ENCODE measurements around the gene CSF3R.

DNA sequence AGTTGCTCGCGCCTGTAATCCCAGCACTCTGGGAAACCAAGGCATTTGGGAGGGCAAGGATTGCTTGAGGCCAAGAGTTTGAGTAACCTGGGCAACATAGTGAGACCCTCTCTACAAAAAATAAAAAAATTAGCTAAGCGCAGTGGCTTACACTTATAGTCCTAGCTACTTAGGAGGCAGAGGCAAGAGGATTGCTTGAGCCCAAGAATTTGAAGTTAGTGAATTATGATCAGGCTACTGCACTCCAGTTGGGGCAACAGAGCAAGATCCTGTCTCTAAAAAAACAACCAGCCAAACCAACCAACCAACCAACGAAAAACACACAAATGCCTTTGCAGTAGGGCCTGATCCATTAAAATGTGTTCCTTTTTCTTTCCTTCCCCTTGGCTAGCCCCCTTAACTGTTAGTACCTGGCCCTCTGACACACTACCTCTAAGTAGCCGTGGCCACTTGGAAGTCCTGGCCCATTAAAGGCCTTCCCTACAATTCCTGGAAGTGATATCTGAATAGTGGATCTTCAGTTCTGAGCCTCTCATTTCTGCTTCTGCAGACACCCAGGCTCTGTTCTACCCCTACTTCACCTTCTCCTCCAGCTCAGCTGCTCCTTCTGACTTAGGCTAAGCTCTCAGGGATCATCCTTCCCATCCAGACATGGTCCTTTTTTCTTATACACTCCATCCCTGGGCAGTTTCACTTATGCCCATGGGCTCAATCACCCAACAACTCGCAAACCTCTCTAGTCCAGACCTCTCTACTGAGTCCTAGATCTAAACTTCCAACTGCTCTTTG, 28.9 kb downstream of the CSF3R start:
- TF ChIP-seq, protein P1, sequence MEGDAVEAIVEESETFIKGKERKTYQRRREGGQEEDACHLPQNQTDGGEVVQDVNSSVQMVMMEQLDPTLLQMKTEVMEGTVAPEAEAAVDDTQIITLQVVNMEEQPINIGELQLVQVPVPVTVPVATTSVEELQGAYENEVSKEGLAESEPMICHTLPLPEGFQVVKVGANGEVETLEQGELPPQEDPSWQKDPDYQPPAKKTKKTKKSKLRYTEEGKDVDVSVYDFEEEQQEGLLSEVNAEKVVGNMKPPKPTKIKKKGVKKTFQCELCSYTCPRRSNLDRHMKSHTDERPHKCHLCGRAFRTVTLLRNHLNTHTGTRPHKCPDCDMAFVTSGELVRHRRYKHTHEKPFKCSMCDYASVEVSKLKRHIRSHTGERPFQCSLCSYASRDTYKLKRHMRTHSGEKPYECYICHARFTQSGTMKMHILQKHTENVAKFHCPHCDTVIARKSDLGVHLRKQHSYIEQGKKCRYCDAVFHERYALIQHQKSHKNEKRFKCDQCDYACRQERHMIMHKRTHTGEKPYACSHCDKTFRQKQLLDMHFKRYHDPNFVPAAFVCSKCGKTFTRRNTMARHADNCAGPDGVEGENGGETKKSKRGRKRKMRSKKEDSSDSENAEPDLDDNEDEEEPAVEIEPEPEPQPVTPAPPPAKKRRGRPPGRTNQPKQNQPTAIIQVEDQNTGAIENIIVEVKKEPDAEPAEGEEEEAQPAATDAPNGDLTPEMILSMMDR (conservative IDR thresholded peaks at IDR 0.05; ENCODE audit: low read depth, low read length), result no peak
- no peak for TF ChIP-seq EZH2 (IDR thresholded peaks at IDR 0.05; ENCODE audit: borderline replicate concordance, low read depth, low read length, poor library complexity, severe bottlenecking)

Measured in A673 (cell line).